ENCODE data around the gene MGST3.
A peak's percentile ranks its signal among the peaks of the same experiment; 100 is the strongest.
"Not testable (repeated sequence)": the region's sequence is repeated elsewhere in the genome, so short reads cannot be mapped to it uniquely, and the experiment has no call there.

Gene MGST3

DNA sequence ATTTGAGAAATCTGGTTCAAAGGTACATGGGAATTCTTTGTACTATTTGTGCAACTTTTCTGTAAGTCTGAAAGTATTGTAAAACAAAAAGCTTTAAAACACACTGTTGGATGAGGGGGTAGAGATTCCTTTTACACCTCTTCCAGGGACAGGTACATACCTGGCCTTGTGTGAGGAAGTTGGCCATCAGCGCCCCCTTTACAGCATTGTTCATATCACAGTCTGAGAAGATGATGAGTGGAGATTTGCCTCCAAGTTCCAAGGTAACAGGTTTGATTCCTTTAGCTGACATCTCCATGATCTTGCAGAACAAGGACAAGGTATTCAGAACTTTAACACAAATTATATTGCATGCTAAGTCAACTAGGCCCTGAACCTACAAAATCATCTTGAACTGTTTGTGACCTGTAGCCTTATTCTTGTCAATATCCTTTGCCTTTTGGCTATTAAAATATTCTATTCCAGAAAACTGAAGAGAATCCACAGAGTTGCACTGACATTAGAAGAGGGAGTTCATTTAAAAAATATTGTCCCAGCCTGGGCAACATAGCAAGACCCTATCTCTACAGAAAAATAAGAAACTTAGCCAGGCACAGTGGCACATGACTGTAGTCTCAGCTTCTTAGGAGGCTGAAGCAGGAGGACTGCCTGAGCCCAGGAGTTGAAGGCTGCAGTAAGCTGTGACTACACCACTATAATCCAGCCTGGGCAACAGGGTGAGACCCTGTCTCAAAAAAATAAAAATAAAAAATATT is 48.4 kb downstream of the MGST3 start:
- Histone ChIP-seq H3K27ac (no peak overlapping the region), H3K4me1 (ENCODE audit: low read depth, poor library complexity, severe bottlenecking) (no peaks in the 10 kb centered on the region), H3K36me3 (ENCODE audit: insufficient read depth) (peaks cover 21% of the 10 kb centered on the region; the same call in 1 of the 2 replicates), H2AFZ (ENCODE audit: low read depth) (no peak overlapping the region), H3K79me2 (ENCODE audit: insufficient read depth, low read depth) (peaks cover 6% of the 10 kb centered on the region), H3K9ac (no peak overlapping the region), H4K20me1 (ENCODE audit: insufficient read depth) (no peaks in the 10 kb centered on the region), H3K4me2 (no peak overlapping the region), H3K27me3 (ENCODE audit: insufficient read depth, low read depth) (no peaks in the 10 kb centered on the region), H3K4me3 (IDR thresholded peaks at IDR 0.05; ENCODE audit: insufficient read depth, low read depth, low read length) (no peak overlapping the region)
- TF ChIP-seq, protein P1, sequence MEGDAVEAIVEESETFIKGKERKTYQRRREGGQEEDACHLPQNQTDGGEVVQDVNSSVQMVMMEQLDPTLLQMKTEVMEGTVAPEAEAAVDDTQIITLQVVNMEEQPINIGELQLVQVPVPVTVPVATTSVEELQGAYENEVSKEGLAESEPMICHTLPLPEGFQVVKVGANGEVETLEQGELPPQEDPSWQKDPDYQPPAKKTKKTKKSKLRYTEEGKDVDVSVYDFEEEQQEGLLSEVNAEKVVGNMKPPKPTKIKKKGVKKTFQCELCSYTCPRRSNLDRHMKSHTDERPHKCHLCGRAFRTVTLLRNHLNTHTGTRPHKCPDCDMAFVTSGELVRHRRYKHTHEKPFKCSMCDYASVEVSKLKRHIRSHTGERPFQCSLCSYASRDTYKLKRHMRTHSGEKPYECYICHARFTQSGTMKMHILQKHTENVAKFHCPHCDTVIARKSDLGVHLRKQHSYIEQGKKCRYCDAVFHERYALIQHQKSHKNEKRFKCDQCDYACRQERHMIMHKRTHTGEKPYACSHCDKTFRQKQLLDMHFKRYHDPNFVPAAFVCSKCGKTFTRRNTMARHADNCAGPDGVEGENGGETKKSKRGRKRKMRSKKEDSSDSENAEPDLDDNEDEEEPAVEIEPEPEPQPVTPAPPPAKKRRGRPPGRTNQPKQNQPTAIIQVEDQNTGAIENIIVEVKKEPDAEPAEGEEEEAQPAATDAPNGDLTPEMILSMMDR (conservative IDR thresholded peaks at IDR 0.05; ENCODE audit: low read depth, low read length), result peak; percentile 30; the same call in 1 of the 2 replicates

DNA sequence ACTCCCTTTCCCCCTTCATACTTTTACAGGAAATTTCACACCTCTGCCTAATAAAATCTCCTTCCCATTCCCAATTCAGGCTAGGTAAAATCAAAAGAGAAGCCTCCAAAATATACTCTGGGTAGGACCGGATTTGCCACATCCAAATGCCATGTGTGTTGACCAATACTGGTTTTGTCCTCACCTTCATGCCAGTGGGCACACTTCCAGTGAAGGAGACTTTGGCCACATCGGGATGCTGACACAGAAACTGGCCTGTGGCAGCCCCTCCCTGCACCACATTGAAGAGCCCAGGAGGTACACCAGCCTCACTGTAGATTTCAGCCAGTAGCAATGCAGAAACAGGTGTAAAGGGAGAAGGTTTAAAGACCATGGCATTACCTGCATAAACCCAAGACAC is 49.3 kb downstream of the MGST3 start:
- peaks cover 15% of the 10 kb centered on the region for H3K79me2 ChIP-seq (ENCODE audit: insufficient read depth, low read depth)
- TF ChIP-seq, protein P1 (conservative IDR thresholded peaks at IDR 0.05; ENCODE audit: low read depth, low read length), result no peak
- H3K9ac ChIP-seq, result no peak overlapping the region
- H3K4me1 ChIP-seq (ENCODE audit: low read depth, poor library complexity, severe bottlenecking), result no peaks in the 10 kb centered on the region
- no peak overlapping the region for H3K4me2 ChIP-seq
- no peak overlapping the region for H3K4me3 ChIP-seq (IDR thresholded peaks at IDR 0.05; ENCODE audit: insufficient read depth, low read depth, low read length)
- no peaks in the 10 kb centered on the region for H4K20me1 ChIP-seq (ENCODE audit: insufficient read depth)
- no peak overlapping the region for H3K27ac ChIP-seq
- peaks cover 21% of the 10 kb centered on the region; the same call in 1 of the 2 replicates for H3K36me3 ChIP-seq (ENCODE audit: insufficient read depth)
- no peaks in the 10 kb centered on the region for H3K27me3 ChIP-seq (ENCODE audit: insufficient read depth, low read depth)
- H2AFZ ChIP-seq (ENCODE audit: low read depth), result no peak overlapping the region

DNA sequence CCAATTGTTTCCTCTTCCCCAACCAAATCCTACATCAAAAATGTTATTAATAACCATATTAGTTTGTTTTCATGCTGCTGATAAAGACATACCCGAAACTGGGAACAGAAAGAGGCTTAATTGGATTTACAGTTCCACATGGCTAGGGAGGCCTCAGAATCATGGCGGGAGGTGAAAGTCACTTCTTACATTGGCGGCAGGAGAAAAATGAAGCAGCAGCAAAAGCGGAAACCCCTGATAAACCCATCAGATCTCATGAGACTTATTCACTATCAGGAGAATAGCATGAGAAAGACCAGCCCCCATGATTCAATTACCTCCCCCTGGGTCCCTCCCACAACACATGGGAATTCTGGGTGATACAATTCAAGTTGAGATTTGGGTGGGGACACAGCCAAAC is 49.7 kb downstream of the MGST3 start:
- not testable (repeated sequence) for H3K9ac ChIP-seq
- peaks cover 21% of the 10 kb centered on the region; the same call in 1 of the 2 replicates for H3K36me3 ChIP-seq (ENCODE audit: insufficient read depth)

DNA sequence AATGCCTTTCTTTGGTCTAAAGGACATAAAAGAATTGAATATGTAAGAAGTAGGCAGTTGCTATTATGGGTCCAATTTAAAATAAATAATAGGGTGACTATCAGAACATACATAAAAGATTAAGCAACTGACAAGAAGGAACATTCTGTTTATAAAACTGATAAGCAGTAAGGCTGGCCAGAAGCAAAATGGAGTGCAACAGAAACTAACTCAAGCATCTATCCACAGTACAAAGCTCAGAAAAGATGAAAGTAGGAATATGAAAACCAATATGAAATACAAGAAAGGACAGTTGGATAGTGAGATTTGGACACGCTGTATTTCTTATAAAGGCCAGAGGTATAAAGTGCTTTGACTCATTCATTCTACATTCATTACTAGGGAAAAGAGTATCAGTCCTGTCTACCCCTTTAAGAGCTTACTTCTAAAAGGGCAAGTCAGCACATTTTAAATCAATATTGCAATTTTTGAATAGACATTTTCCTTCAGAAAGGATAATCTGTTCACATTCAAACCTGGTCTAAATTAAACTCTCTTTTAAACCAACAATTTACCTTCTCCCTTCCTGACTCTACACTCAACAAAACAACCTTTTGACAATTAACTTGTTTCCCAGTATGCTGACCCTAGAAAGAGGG is 52.9 kb downstream of the MGST3 start:
- H3K4me3 ChIP-seq (IDR thresholded peaks at IDR 0.05; ENCODE audit: insufficient read depth, low read depth, low read length), result no peak overlapping the region
- no peak overlapping the region for H3K4me2 ChIP-seq
- H3K79me2 ChIP-seq (ENCODE audit: insufficient read depth, low read depth), result peaks cover 48% of the 10 kb centered on the region
- no peak overlapping the region for H3K9ac ChIP-seq
- H4K20me1 ChIP-seq (ENCODE audit: insufficient read depth), result no peaks in the 10 kb centered on the region; the same call in 1 of the 2 replicates
- TF ChIP-seq, protein P1 (conservative IDR thresholded peaks at IDR 0.05; ENCODE audit: low read depth, low read length), result no peak
- no peaks in the 10 kb centered on the region for H3K27me3 ChIP-seq (ENCODE audit: insufficient read depth, low read depth)
- H3K27ac ChIP-seq, result no peak overlapping the region
- H2AFZ ChIP-seq (ENCODE audit: low read depth), result no peak overlapping the region
- no peaks in the 10 kb centered on the region for H3K4me1 ChIP-seq (ENCODE audit: low read depth, poor library complexity, severe bottlenecking)
- peaks cover 15% of the 10 kb centered on the region; the same call in 1 of the 2 replicates for H3K36me3 ChIP-seq (ENCODE audit: insufficient read depth)

More for the DNA sequence above, 49.7 kb downstream of the MGST3 start:
- not testable (repeated sequence) for H3K4me2 ChIP-seq; H4K20me1 ChIP-seq (ENCODE audit: insufficient read depth); H3K4me3 ChIP-seq (IDR thresholded peaks at IDR 0.05; ENCODE audit: insufficient read depth, low read depth, low read length); H3K27me3 ChIP-seq (ENCODE audit: insufficient read depth, low read depth); H3K27ac ChIP-seq; H2AFZ ChIP-seq (ENCODE audit: low read depth); H3K4me1 ChIP-seq (ENCODE audit: low read depth, poor library complexity, severe bottlenecking)
- H3K79me2 ChIP-seq (ENCODE audit: insufficient read depth, low read depth), result peaks cover 19% of the 10 kb centered on the region
